ENCODE data around the gene CCN5. TPM values are rescaled to one million over a fixed set of nuclear protein-coding genes. Genes with fewer than 3 reads are reported as not detected.
A peak's percentile ranks its signal among the peaks of the same experiment; 100 is the strongest.

The CCN5 gene
- total and polyA plus RNA-seq, 2 of the 8 experiments (the other 6 are each of a cell fraction or from before 2014, with no cell fraction given), result not detected

DNA sequence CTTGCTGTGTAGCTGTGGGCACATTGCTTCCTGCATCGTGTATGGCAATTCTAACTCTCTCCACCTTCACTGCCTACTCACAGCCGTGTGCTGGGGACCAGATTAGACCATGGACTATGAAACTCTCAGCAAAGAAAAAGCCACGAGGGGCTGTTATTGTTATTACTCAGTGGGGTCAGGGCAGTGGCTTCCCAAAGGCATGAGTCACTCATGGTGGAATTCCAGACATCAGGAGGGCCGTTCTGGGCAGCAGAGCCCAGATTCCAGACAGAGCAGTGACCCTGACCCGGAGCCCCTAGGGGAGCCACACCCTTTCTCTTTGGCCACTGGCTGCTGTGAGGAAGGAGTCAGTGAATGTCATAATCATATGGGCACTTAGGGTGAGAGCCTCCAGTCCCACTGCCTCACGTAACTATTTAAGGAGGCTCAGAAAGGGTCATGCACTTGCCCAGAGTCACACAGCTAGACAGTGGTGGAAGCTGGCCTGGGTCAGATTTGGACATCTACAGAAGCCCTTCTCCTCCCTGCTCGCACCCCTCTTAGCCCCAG lies 22.2 kb upstream of the CCN5 start:
- Histone ChIP-seq H3K23ac (ENCODE audit: insufficient read length) (no peak overlapping the region), H3K9me3 (ENCODE audit: insufficient read depth in 2 of 2, low read depth in 1 of 2, low read length in 1 of 2) (peaks cover 0 to 4% of the 10 kb centered on the region in 2 experiments; a peak in 1 of 4 replicates), H4K5ac (ENCODE audit: insufficient read length, low read depth, low read length) (no peak overlapping the region), H3K14ac (ENCODE audit: insufficient read length) (no peak overlapping the region), H3K36me3 (ENCODE audit: control insufficient read depth in 2 of 4, insufficient read depth in 4 of 4, low read length in 3 of 4) (no peaks in the 10 kb centered on the region), H3K4me2 (ENCODE audit: insufficient read depth in 1 of 2, low read depth in 2 of 2, low read length in 2 of 2) (no peak overlapping the region), H3K18ac (ENCODE audit: extremely low read depth, low read length) (no peak overlapping the region), H3K23me2 (ENCODE audit: low read depth, low read length) (no peaks in the 10 kb centered on the region), H2BK15ac (ENCODE audit: low read length) (0 out of 2 replicates have a peak overlapping the region, but pooled peaks have one; percentile 36), H2BK12ac (ENCODE audit: low read depth, low read length) (peak overlapping the region; percentile 56; the same call in 1 of the 2 replicates), H2BK5ac (ENCODE audit: low read depth, low read length) (no peak overlapping the region), H3K79me1 (ENCODE audit: low read depth, low read length) (no peaks in the 10 kb centered on the region), H2AFZ (ENCODE audit: low read length) (0 out of 2 replicates have a peak overlapping the region, but pooled peaks have one; percentile 31), H3K4me3 (ENCODE audit: extremely low read depth in 1 of 4, insufficient read depth in 2 of 4, low read depth in 3 of 4, low read length in 4 of 4) (no peak overlapping the region), H3K27me3 (replicated peaks in 1 of 4; ENCODE audit: control insufficient read depth in 3 of 4, extremely low read depth in 1 of 4, insufficient read depth in 3 of 4, low read length in 3 of 4) (no peaks in the 10 kb centered on the region), H2AK5ac (ENCODE audit: low read depth, low read length) (0 out of 2 replicates have a peak overlapping the region, but pooled peaks have one; percentile 25), H2BK120ac (replicated peaks; ENCODE audit: low read depth, low read length) (no peak overlapping the region), H3K56ac (replicated peaks; ENCODE audit: insufficient read length, low read depth, low read length) (no peak overlapping the region), H2BK20ac (ENCODE audit: low read length) (no peak overlapping the region; the same call in 1 of the 2 replicates), H3K27ac (ENCODE audit: low read depth, low read length) (no peak overlapping the region), H4K91ac (replicated peaks; ENCODE audit: insufficient read length, low read length) (no peak overlapping the region), H3K79me2 (ENCODE audit: control insufficient read depth in 1 of 2, insufficient read depth in 2 of 2, low read length in 2 of 2) (no peaks in the 10 kb centered on the region), H3K4ac (replicated peaks; ENCODE audit: insufficient read length, low read depth, low read length) (no peak overlapping the region), H4K20me1 (replicated peaks in 1 of 2; ENCODE audit: control insufficient read depth in 1 of 2, insufficient read depth in 2 of 2, low read length in 2 of 2) (no peaks in the 10 kb centered on the region), H4K8ac (ENCODE audit: extremely low read depth, insufficient read depth, low read length) (peak overlapping the region; percentile 22; the same call in 1 of the 2 replicates), H3K4me1 (replicated peaks in 1 of 4; ENCODE audit: control insufficient read depth in 3 of 4, insufficient read depth in 4 of 4, low read length in 3 of 4) (peaks cover 0 to 3% (median under 1%) of the 10 kb centered on the region in 4 experiments; a peak in 2 of 7 replicates), H3K9ac (replicated peaks in 1 of 4; ENCODE audit: extremely low read depth in 1 of 4, low read depth in 3 of 4, low read length in 3 of 4) (peak overlapping the region in 1 of 4 experiments; percentile 37; a peak in 1 of 7 replicates)
- FAIRE-seq (no peak), DNase-seq (ENCODE audit: low read depth in 1 of 2, low spot score in 2 of 2) (peak in 1 of 2 experiments; percentile 38)
- TF ChIP-seq JUND (IDR thresholded peaks at IDR 0.05; ENCODE audit: low read length), result peak; percentile 83; the same call in 1 of the 2 replicates
- TF ChIP-seq PHF8 (conservative IDR thresholded peaks at IDR 0.05; ENCODE audit: low read depth, low read length), result no peak
- CTCF ChIA-PET (ENCODE audit: partially characterized antibody), result interaction anchor here (1.0 to 7.4 kb wide), 4 partner anchors 8 to 37 kb away, joined by 3 to 83 read pairs (median 5); no protein-coding TSS in a partner anchor
- 74% methylated on average over 7 of the region's 7 CpGs; no CpG with 5 or more reads in 1 of the 2 experiments for WGBS, 2 experiments (ENCODE audit: extremely low coverage in 1 of 2, insufficient coverage in 1 of 2, insufficient read length in 1 of 2, insufficient replicate concordance in 2 of 2, low coverage in 1 of 2, low lambda C conversion rate in 2 of 2, missing lambda C conversion rate in 1 of 2)
- POLR2A ChIA-PET (ENCODE audit: partially characterized antibody), result no interaction called here

All from H1 (cell line).